ENCODE measurements around the gene CST9L. TPM values are rescaled to one million over a fixed set of nuclear protein-coding genes. Genes with fewer than 3 reads are reported as not detected.

Gene CST9L
- total RNA-seq, 1 experiment from 2014 or later, result not detected

GRCh38 chr20:23604306-23604705 lies 36.0 kb upstream of the CST9L start:
- no peaks in the 10 kb centered on the region for H3K4me1 ChIP-seq (ENCODE audit: insufficient read depth, low read length, poor library complexity, severe bottlenecking)
- ChIA-PET CTCF (no interaction called here), POLR2A (ENCODE audit: low non-redundant PET) (no interaction called here)
- TF ChIP-seq, protein P1, sequence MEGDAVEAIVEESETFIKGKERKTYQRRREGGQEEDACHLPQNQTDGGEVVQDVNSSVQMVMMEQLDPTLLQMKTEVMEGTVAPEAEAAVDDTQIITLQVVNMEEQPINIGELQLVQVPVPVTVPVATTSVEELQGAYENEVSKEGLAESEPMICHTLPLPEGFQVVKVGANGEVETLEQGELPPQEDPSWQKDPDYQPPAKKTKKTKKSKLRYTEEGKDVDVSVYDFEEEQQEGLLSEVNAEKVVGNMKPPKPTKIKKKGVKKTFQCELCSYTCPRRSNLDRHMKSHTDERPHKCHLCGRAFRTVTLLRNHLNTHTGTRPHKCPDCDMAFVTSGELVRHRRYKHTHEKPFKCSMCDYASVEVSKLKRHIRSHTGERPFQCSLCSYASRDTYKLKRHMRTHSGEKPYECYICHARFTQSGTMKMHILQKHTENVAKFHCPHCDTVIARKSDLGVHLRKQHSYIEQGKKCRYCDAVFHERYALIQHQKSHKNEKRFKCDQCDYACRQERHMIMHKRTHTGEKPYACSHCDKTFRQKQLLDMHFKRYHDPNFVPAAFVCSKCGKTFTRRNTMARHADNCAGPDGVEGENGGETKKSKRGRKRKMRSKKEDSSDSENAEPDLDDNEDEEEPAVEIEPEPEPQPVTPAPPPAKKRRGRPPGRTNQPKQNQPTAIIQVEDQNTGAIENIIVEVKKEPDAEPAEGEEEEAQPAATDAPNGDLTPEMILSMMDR (conservative IDR thresholded peaks at IDR 0.05; ENCODE audit: low read depth, low read length), result no peak
- no peak for TF ChIP-seq EZH2 (IDR thresholded peaks at IDR 0.05; ENCODE audit: borderline replicate concordance, low read depth, low read length, poor library complexity, severe bottlenecking)
- no peak for DNase-seq (ENCODE audit: low spot score)
- H3K27me3 ChIP-seq (replicated peaks; ENCODE audit: insufficient read depth, low read depth, low read length, poor library complexity), result no peaks in the 10 kb centered on the region
- H3K27ac ChIP-seq (ENCODE audit: low read depth, low read length, poor library complexity, severe bottlenecking), result no peak overlapping the region
- intact Hi-C loops (cut with micrococcal nuclease; ENCODE audit: unreplicated experiment), result no loop called here
- H3K4me3 ChIP-seq (ENCODE audit: low read depth, low read length, poor library complexity, severe bottlenecking), result no peak overlapping the region
- H3K36me3 ChIP-seq (ENCODE audit: insufficient read depth, low read length, poor library complexity, severe bottlenecking), result no peaks in the 10 kb centered on the region
- no peaks in the 10 kb centered on the region for H3K9me3 ChIP-seq (ENCODE audit: low read depth, low read length, poor library complexity, severe bottlenecking)
- no TSS peak for BruUV-seq (replicated peaks)

DNA sequence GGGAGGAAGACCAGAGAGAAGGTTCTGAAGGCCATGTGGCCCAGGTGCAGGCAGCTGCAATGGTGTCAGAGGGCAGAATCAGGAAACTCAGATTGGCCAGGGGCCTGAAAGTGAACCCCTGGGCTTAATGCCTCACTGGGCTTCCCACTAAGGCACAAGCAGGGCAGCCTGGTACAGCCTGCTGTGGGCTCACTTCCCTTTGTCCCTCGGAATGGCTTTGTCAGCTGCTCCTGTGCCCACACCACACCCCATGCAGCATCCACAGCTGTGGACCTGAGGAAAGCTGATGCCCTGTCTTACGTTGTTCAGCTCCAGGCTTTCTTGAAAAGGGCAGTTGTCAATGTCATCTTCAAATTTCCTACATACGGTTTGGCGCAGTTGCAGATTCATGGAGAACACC lies 35.0 kb upstream of the CST9L start:
- BruUV-seq (replicated peaks), result no TSS peak
- no peaks in the 10 kb centered on the region for H3K9me3 ChIP-seq (ENCODE audit: low read depth, low read length, poor library complexity, severe bottlenecking)
- no peaks in the 10 kb centered on the region for H3K4me1 ChIP-seq (ENCODE audit: insufficient read depth, low read length, poor library complexity, severe bottlenecking)
- intact Hi-C loops (cut with micrococcal nuclease; ENCODE audit: unreplicated experiment), result no loop called here
- POLR2A ChIA-PET (ENCODE audit: low non-redundant PET), result no interaction called here
- no peaks in the 10 kb centered on the region for H3K36me3 ChIP-seq (ENCODE audit: insufficient read depth, low read length, poor library complexity, severe bottlenecking)
- no peak overlapping the region for H3K27ac ChIP-seq (ENCODE audit: low read depth, low read length, poor library complexity, severe bottlenecking)
- no peak for DNase-seq (ENCODE audit: low spot score)
- H3K4me3 ChIP-seq (ENCODE audit: low read depth, low read length, poor library complexity, severe bottlenecking), result no peak overlapping the region
- TF ChIP-seq, protein P1 (conservative IDR thresholded peaks at IDR 0.05; ENCODE audit: low read depth, low read length), result no peak
- TF ChIP-seq EZH2 (IDR thresholded peaks at IDR 0.05; ENCODE audit: borderline replicate concordance, low read depth, low read length, poor library complexity, severe bottlenecking), result no peak
- CTCF ChIA-PET, result no interaction called here
- H3K27me3 ChIP-seq (replicated peaks; ENCODE audit: insufficient read depth, low read depth, low read length, poor library complexity), result no peaks in the 10 kb centered on the region

DNA sequence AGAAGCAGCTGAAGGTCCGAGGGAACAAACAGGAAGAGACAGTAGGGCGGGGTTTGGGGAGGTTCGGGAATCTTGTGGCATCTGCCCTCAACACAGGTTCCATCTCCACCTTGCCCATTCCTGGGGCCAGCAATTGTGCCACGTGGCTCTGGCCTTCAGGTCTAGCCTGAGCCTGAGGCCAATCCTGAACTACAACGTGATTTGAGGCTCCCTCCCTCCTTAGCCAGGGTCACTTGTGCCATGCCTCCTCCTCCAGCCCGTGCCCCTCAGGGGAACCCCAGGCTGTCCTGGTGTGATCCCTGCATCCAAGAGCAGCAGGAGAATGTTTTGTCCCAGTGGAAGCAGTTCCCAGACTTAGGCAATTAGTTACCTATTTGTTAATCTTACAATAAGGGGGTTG lies 34.4 kb upstream of the CST9L start:
- intact Hi-C loops (cut with micrococcal nuclease; ENCODE audit: unreplicated experiment), result no loop called here
- BruUV-seq (replicated peaks), result no TSS peak
- H3K36me3 ChIP-seq (ENCODE audit: insufficient read depth, low read length, poor library complexity, severe bottlenecking), result no peaks in the 10 kb centered on the region
- H3K9me3 ChIP-seq (ENCODE audit: low read depth, low read length, poor library complexity, severe bottlenecking), result no peaks in the 10 kb centered on the region
- H3K27ac ChIP-seq (ENCODE audit: low read depth, low read length, poor library complexity, severe bottlenecking), result no peak overlapping the region
- no peaks in the 10 kb centered on the region for H3K27me3 ChIP-seq (replicated peaks; ENCODE audit: insufficient read depth, low read depth, low read length, poor library complexity)
- H3K4me3 ChIP-seq (ENCODE audit: low read depth, low read length, poor library complexity, severe bottlenecking), result no peak overlapping the region
- ChIA-PET POLR2A (ENCODE audit: low non-redundant PET) (no interaction called here), CTCF (no interaction called here)
- DNase-seq (ENCODE audit: low spot score), result no peak
- TF ChIP-seq, protein P1 (conservative IDR thresholded peaks at IDR 0.05; ENCODE audit: low read depth, low read length), result no peak
- TF ChIP-seq EZH2 (IDR thresholded peaks at IDR 0.05; ENCODE audit: borderline replicate concordance, low read depth, low read length, poor library complexity, severe bottlenecking), result no peak
- no peaks in the 10 kb centered on the region for H3K4me1 ChIP-seq (ENCODE audit: insufficient read depth, low read length, poor library complexity, severe bottlenecking)
